TTC549 (cell line): Measurements from ENCODE around the gene CUX1.

Experiments
- FAIRE-seq: peaks from 2 replicates; lab custom pipeline; 2012; peaks lifted over from hg19 to GRCh38; lab: Jason Lieb, UNC

Gene CUX1

DNA sequence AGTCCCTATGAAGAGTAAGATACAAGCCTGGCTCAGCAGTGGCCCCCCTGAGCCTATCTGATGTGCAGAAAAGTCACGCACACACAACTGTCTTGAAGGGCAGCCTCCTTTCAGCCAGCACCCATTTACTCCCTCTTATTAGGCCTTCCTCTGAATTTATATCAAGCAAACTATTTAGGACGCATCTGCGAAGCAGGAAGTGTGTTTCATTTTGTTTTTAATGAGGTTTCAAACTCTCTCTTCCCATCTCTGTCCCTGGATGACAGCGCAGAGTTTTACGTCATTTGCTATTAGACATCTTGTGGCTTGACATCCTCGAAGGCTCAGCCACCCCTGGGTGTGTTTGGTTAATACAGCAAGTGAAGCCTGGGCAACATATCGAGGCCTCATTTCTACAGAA is 79.5 kb downstream of the CUX1 start:
- FAIRE-seq, result no peak

DNA sequence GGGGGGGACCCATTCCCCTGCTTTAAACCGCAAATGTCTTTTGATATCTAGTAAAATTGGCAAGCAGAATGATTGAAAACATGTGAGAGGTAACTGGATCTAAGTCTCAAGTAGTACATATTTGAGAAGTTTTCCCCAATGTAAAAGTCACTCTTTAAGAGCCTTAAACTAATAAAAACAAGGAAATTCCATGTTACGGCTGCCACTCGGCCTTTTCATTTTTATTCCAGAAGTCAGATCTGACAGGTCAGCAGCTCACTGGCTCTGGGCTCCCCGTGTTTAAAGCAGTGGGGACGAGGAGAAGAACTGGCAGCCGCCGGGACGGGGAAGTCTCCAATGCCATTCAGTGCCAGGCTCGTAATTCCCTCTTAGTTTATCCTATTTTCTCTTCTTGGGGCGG is 80.7 kb downstream of the CUX1 start:
- no peak for FAIRE-seq

DNA sequence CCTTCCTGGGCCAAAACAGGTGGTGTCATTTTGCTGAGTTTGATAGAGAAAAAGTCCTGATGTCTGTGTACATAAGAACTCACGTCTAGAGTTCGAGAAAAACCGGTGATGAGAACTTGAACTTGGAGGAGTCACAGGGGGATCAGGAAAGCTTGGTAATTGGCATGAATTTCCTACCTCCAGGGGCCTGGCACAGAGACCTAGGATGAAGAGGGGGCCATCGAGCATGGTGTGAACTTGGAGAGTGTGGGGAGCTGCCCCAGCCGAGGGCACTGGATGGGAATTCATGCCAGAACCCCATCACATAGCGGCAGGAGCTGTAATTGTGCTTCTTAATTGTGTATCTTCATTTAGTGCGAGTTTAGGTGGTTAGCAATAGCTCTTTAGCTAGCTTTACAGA is 82.2 kb downstream of the CUX1 start:
- no peak for FAIRE-seq

DNA sequence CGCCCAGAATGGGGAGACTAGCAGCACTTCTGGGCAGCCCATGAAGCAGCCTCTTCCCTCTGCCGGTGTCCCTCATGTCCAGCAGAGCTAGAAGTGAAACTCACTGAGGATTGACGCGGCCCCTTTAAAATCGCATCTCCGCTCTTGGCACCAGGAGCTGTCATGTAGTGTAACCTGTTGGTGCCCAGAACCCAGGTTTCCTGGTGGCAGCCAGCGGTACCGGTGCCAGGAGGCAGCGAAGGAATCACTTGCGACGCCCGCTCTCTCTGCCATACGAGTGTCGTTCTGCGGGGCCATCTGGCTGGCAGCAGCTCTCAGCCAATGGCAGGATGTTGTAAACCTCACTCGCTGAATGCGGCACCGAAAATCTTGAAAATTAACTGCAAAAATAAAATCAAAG is 82.7 kb downstream of the CUX1 start:
- FAIRE-seq, result no peak

DNA sequence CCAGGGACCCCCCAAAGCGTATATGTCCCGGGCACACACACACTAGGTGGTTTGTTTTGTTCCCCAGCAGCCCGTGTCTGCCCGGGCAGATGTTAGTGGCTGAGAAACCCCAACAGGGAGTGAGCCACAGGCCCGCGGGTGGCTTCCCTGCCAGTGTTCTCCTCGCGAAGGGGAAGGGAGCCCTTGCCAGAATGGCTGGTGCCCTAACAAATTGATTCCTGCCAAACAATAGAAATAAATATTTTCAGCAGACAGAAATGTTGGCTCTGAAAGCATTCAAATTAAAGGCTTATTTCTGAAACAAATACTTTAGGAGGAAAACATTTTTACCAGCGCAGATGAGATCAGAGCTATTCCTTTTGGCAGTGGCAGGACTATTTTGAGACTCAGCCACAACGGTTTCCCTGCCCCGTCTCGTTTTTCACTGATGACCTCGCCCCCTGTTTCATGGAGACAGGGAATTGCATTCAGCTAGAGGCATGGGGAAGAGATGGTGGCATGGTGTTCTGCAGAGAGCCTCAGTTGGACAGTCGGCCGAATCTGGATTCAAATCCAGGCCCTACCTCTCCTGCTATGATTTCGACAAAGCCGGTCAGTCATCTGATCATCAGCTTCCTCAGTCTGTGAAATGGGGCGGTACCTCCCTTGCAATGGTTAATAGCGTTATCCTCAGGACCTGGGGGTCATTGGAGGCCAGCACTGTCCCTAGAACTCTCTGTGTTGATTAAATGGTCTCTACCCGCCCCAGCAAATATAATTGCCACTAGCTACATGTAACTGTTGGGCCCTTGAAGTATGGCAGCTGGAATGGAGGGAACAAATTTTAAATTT is 84.5 kb downstream of the CUX1 start:
- FAIRE-seq, result no peak

DNA sequence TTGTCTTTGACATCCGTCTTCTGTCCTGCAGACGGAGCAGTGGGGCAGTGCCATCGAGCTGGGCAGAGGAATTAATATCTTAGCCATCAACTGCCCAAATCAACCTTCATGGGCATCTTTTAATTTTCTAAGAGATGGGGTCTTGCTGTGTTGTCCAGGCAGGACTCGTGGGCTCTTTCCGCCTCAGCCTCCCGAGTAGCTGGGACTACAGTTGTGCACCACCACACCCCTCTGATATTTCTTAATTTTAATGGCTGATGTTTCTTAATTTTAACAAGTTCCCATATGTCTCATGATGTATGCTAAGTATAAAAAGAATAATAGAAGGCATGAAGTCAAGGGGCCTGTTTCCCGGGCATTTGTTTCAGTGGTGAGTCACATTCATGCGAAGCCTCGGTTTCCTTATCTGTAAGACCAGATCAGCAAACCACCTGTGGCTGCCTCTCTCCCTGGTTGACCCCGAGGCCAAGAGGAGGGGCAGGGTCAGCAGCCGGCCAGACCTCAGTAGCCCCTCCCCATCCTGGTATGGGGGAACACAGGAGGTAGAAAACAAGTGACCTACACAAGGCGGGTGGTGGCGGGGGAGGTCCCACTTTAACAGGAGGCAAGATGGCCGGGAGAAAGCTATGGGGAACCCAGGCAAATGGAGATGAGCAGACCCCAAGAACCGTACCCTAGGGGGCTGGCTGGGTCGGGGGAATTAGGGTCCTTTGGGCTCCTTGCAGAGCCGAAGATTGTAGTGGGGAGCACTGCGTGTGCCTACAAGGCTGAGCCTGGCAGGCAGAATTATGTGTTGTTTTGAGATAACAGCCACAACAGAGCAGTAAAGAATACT is 85.5 kb downstream of the CUX1 start:
- no peak for FAIRE-seq

DNA sequence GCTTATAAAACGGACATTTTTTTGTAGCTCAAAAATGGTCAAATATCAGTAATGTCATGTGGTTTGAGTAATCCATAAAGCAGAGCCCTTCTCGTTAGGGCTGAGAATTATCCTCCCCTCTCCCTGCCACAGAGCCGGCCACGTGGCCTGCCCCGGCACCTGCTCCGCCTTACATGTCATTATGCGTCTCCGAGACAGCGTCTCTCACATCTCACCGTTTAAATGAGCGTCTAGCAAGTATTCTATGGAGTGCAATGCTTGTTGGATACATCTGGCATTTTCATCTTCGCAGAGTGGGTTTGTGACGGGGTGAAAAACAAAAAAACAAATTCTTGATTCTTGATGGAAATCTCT is 86.1 kb downstream of the CUX1 start:
- FAIRE-seq, result no peak

DNA sequence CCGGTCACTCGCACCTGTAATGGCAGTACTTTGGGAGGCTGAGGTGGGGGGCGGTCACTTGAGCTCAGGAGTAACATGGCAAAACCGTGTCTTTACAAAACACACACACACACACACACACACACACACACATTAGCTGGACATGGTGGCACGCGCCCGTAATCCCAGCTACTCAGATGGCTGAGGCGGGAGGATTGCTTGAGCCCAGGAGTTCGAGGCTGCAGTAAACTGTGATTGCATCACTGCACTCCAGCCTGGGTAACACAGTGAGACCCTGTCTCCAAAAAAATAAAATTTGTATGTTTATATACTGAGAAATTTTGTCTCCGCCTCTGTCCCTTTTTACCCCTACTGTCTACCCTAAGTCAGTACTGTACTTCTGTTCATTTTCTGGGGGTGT is 86.6 kb downstream of the CUX1 start:
- FAIRE-seq, result no peak

DNA sequence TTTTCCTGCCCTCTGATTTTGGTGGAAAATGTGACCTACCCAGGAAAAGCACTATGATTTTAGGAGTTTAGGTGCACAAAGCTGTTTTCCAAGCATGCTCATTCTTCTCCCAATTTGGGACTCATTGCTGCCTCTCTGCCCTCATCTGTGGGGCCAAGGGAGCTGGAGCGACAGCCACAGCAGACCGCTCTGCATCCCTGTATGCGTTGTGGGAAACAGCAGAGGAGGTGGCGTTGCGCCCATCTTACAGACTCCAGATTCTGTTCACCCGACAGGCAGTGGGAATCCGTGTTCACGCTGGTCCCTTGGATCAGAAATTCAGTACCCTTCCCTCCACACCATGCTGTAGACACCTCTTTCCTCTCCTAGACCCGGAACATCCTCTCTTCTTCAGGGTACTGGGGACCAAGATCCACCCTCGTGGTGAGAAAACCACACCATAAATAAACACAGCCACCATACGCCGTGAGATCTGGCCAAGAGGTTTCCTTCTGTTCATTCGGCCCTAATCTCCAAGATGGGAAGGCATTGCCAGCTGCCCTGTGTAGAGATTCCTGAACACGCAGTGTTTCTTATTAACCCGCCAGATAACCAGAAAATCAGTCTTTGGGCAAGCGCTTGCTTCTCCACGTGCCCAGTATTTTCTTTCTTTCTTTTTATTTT is 87.9 kb downstream of the CUX1 start:
- FAIRE-seq, result no peak

DNA sequence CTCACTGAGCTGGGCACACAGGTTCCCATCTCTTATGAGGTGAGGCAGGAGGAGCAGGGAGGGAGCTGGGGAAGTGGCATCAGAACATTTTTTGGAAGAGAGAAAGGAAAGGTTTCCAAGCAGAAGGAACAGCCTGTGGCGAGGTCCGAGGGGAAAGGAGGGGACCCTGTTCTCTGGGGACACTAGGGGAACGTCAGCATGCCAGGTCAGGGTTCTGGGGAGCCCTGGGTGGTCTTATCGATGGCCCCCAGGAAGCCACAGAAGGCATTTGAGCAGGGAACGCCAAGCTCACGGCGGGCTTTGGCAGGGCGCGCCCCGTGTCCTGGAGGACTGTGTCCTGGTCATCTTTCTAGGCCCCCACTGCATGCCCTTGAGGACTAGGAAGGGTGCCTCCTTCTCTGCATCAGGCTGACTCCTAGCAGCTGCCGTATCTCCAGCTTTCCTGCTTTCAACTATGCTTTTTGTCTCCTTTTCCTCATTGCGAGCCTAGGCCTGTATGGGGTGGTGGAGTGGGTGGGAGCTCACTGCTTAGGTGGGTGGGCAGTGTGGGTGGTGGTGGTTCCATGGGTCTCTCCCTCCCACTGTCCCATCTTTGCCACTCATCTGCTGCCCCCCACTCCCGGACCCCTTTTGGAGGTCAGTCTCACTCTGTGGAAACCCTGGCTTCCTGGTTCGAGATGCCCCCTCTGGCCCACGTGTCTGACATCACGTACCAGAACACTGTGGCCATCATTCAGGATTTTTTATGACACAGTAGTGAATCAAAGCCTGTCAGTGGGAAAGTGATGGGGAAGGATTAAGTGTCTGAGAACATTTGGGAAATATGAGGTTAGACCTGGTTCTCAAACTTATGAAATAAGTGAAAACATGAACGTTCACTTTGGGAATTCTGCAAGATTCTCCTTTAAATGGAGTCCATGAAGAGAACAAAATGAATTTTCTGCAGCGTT is 89.1 kb downstream of the CUX1 start:
- FAIRE-seq, result no peak

DNA sequence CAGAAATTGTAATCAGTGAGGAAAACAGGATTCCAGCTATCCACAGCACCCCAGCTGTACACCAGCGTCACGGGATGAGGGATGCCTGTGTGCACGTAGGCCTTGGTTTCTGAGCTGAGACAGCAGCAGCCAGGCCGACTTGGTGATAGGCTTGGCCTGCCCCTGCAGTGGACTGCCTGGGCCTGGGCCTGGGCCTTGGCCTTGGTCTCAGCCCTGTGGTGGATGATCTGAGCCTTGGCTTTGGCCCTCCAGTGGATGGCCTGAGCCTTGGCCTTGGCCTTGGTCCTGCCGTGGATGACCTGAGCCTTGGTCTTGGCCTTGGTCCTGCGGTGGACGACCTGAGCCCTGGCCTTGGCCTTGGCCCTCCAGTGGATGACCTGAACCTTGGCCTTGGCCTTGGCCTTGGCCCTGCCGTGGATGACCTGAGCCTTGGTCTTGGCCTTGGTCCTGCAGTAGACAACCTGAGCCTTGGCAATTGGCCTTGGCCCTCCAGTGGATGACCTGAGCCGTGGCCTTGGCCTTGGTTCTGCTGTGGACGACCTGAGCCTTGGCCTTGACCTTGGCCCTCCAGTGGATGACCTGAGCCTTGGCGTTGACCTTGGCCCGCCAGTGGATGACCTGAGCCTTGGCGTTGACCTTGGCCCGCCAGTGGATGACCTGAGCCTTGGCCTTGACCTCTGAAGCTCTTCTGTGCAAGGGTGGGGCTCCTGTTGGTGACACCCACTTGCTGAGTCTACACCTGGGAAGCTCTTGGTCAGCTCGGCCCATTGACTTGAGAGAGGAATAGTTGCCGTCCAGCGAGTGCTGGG is 93.8 kb downstream of the CUX1 start:
- FAIRE-seq, result no peak

DNA sequence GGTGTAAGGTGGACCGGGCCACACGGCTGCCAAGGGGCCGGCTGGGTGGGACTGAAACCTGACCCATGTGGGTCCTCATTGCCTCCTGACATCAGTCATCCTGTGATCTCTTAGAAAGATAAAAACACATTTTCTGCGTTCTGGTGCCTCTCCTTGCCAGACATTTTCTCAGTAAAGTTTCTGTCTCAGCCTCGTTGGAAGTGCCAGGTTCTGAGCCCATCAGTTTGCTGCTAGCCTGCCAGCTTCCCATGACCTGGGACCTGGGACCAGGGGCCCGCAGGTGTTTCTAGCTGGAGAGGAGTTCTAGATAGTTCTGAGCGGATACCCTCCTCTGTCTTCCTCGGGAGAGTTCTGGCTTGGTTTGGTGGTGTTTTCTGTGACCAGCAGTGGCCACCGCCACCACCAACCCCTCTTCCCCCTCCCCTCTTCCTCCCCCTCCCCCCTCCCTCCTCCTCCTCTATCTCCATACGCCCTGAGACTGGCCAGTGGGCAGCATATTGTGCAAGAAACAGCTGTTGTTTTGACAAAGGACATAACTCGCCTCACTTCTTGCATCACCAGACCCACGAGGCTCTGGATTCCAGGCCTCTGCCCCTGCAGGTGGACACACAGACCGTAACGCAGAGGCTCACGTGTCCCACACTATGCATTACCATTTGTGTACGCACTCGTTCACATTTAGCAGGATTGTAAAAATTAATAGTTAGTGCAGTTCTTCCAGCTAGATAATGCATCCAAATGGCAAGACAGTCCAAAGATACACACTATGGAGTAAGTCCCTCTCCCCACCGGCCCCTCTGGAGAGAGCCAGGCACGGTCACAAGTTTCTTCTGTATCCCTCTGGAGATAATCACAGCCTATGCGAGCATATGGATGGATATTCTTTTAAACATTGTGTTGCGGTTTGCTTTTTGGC is 94.6 kb downstream of the CUX1 start:
- no peak for FAIRE-seq

DNA sequence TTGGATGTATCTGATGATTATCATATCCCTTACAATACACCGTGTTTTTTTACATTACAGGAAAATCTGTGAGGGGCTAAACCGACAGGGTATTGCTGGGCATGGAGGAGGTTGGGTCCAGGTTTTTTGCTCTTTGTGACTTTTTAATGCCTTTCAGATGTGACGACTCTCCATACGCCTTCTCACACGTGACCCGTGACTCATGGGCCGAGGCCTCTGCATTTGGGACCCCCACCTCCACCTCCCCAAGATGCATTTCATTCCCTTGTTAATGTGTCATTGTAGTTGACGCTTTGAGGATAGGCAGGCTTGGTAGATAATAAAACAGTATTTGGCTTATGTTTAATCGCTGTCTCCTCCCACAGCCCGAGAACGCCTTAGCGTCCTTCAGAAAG is 95.3 kb downstream of the CUX1 start:
- FAIRE-seq, result no peak

DNA sequence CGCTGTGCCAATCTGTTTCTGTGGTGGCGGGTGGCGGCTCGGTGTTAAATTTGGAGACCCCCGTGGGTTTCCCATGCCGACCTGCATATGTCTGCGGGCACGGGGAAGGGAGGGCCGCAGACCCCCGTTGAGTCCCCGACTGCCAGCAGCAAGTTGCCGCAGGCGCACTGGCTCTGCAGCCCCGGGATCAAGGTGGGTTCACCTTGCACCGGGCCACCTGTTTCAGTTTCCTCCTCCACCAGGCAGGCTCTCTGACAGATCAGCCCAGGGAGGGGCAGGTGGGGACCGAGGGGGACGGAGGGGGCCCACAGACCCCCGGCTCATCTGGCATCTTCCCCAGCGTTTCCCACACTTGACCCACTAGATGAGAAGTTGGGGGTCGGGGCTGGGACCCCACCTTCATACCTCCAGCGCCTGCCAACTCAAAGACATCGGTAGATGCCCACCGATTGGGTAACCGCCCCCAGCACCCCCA is 95.9 kb downstream of the CUX1 start:
- no peak for FAIRE-seq

DNA sequence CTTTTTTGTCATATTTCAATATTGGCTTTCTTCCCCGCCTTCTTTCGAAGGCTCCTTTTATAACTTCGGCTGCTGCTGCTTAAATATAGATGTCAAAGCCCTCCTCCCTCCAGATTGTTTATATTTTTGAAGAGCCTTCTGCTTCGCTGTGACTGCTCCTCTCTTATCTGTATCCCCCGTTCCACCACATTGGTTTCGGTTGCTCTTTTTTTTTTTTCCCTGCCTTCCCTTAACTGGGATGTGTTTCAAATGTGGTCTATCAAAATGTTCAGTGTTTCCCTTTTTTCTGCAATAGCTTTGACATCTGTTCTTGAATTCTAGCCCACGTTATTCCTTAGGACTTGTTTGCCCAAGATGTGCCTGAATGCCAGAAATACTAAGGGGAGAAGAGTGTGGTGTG is 96.4 kb downstream of the CUX1 start:
- FAIRE-seq, result no peak

DNA sequence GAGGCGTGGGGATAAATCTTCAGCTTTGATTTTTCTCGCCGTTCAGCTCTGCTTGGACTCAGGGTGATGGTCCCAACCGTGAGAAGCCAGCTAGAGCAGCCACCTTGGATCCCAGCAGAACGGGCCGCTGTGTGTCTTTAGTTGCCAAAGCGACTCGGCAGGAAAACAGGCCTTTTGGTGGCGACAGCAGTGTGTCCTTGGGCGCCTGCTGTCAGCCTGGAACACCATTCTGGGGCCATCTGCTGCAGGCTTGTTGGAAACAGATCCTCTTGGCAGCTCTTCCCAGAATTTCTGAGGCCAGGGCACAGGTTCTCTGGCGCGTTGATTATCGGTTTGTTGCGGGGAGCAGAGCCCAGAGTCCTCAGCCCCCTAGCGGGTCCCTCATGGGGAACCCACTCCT is 97.6 kb downstream of the CUX1 start:
- FAIRE-seq, result no peak

DNA sequence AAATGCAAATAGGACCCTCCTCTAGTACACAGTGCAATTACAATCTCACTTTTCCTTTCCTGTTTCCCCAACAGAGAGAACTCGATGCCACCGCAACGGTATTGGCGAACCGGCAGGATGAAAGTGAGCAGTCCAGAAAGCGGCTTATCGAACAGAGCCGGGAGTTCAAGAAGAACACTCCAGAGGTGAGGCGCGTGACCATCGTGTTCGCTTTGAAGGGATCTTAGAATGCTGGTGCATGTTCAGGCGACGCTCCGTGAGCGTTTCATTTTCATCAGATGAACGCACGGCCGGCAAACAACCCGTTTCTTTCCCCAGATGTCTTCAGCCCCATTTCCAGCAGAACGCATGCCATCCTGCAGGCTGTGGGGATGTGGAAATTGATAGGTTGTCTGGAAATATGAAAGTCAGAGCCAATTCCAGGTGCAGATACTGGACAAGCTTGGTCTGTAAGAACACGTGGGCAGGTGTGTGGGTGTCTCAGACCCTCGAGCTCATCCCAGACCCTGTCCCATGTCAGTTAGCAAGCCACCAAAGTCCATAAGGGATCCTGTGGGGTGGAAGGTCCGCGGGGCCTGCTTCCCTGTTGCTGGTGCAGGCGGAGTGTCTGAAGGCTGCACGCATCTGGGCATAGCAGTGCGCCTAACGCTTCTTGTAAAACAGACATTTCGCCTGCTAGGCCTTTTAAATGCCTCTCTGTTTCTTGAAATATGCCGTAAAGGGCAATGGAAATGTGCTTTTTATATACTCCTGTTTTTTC is 98.8 kb downstream of the CUX1 start:
- FAIRE-seq, result no peak

DNA sequence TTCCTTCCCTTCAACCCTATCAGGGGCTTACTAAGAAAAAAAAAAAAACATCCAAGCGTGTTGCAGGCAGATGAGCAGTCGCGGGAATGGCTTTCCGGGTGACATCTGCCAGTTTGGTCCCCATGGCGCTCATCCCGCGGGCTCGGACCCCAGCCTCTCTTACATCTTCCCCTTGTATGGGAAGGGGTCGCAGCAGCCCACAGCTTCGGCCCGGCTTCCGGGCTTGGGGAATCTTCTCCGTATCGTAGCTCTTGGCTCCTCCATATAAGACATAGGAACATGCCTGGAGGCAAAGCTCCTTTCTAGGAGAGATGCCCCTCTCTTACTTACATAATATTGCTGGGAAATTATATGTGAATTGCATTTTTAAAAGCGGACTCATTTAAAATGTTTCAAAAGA is 99.5 kb downstream of the CUX1 start:
- no peak for FAIRE-seq

DNA sequence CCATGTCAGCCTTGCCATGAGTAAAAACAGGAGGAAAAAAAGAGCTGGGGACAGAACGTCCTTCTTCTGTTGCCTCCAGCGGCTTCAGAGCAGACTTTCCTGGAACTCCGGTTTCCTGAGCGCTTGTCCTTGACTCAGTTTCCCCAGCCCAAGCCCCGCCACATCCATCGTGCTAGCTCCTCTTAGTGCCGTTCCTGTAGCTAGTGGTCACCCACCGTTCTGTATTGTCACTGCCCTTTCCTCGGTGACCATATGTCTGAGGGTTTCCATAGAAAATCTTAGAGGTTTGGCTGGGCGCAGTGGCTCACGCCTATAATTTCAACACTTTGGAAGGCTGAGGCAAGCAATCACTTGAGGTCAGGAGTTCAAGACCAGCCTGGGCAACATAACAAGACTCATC is 100.1 kb downstream of the CUX1 start:
- no peak for FAIRE-seq
